COLO668 (cell line): ENCODE data around the gene HSPBP1.

Experiments used
- DNase-seq: peaks from one replicate; lab custom pipeline; 2025; ENCODE audit not compliant: unreplicated experiment; lab: John Stamatoyannopoulos, UW

Gene HSPBP1

GRCh38 chr19:55223291-55224037 lies 56.4 kb downstream of the HSPBP1 start:
- DNase-seq, result no peak

GRCh38 chr19:55220525-55220924 lies 59.4 kb downstream of the HSPBP1 start:
- no peak for DNase-seq

- DNase-seq, result peak; percentile 94
These were observed 63.3 kb downstream of the HSPBP1 start for GRCh38 chr19:55216461-55217198.

- DNase-seq, result no peak
These were observed 66.4 kb downstream of the HSPBP1 start for GRCh38 chr19:55213547-55213946.

- DNase-seq, result peak; percentile 56
These were observed 67.5 kb downstream of the HSPBP1 start for GRCh38 chr19:55212447-55212846.
